Gastrocnemius medialis (tissue), 4 donors: ENCODE data around the gene ATG7.

Source experiments
- CTCF ChIP-seq, 5 experiments: fragments of 450-650 bp in 3 of 5; fragments of 200-600 bp in 2 of 5; sonication (generic) in 2 of 5; IDR thresholded peaks in 4 of 5; conservative IDR thresholded peaks in 1 of 5; 1 replicate in 4 of 5; 2 replicates in 1 of 5; pipeline ENCODE4 v1.5.1; 2016 to 2019; ENCODE audit warnings: antibody characterized with exemption in 5 of 5, mild to moderate bottlenecking in 3 of 5, moderate library complexity in 3 of 5
- POLR2A ChIP-seq, 2 donors: fragments of 450-650 bp; IDR thresholded peaks; one replicate each; pipeline ENCODE4 v1.6.1; 2017; ENCODE audit warnings: antibody characterized with exemption in 2 of 2, mild to moderate bottlenecking in 2 of 2, moderate library complexity in 2 of 2

- no peak for TF ChIP-seq CTCF (IDR thresholded peaks at IDR 0.05 in 4 of 5, conservative IDR thresholded peaks at IDR 0.05 in 1 of 5)
- no peak for TF ChIP-seq POLR2A (IDR thresholded peaks at IDR 0.05)
Observed at GRCh38 chr3:11536132-11536935, 264.1 kb downstream of the ATG7 start.
